ENCODE results near the gene MYCN. TPM values are rescaled to one million over a fixed set of nuclear protein-coding genes. Genes with fewer than 3 reads are reported as not detected.
"Not testable (repeated sequence)": the region's sequence is repeated elsewhere in the genome, so short reads cannot be mapped to it uniquely, and the experiment has no call there.

The MYCN gene
- total RNA-seq, 1 experiment from 2014 or later, result not detected

- no peaks in the 10 kb centered on the region for H3K36me3 ChIP-seq
- H3K4me3 ChIP-seq, result no peak overlapping the region
- no peaks in the 10 kb centered on the region for H3K27me3 ChIP-seq
- no peaks in the 10 kb centered on the region for H3K9me3 ChIP-seq
- DNase-seq, result no peak
These were observed 35.1 kb upstream of the MYCN start for GRCh38 chr2:15905267-15905645.

GRCh38 chr2:15905986-15906491 lies 34.3 kb upstream of the MYCN start:
- H3K9me3 ChIP-seq, result no peaks in the 10 kb centered on the region
- no peak overlapping the region for H3K4me3 ChIP-seq
- H3K27me3 ChIP-seq, result no peaks in the 10 kb centered on the region
- H3K36me3 ChIP-seq, result no peaks in the 10 kb centered on the region
- DNase-seq, result no peak

GRCh38 chr2:15906778-15907177 lies 33.6 kb upstream of the MYCN start:
- Histone ChIP-seq H3K27me3 (no peaks in the 10 kb centered on the region), H3K4me3 (no peak overlapping the region)
- no peak for DNase-seq

GRCh38 chr2:15907461-15908324 lies 32.7 kb upstream of the MYCN start:
- Histone ChIP-seq H3K4me3 (no peak overlapping the region), H3K36me3 (no peaks in the 10 kb centered on the region), H3K9me3 (no peaks in the 10 kb centered on the region), H3K27me3 (no peaks in the 10 kb centered on the region)
- no peak for DNase-seq

More at GRCh38 chr2:15906778-15907177, 33.6 kb upstream of the MYCN start:
- Histone ChIP-seq H3K36me3 (no peaks in the 10 kb centered on the region), H3K9me3 (no peaks in the 10 kb centered on the region)

GRCh38 chr2:15908371-15908770 lies 32.0 kb upstream of the MYCN start:
- H3K36me3 ChIP-seq, result no peaks in the 10 kb centered on the region
- H3K4me3 ChIP-seq, result no peak overlapping the region
- H3K27me3 ChIP-seq, result no peaks in the 10 kb centered on the region
- H3K9me3 ChIP-seq, result no peaks in the 10 kb centered on the region
- no peak for DNase-seq

GRCh38 chr2:15909157-15909556 lies 31.2 kb upstream of the MYCN start:
- H3K36me3 ChIP-seq, result no peaks in the 10 kb centered on the region
- no peaks in the 10 kb centered on the region for H3K9me3 ChIP-seq
- DNase-seq, result no peak
- no peak overlapping the region for H3K4me3 ChIP-seq
- H3K27me3 ChIP-seq, result no peaks in the 10 kb centered on the region

GRCh38 chr2:15909736-15910135 lies 30.6 kb upstream of the MYCN start:
- DNase-seq, result no peak
- no peaks in the 10 kb centered on the region for H3K27me3 ChIP-seq
- H3K4me3 ChIP-seq, result no peak overlapping the region
- no peaks in the 10 kb centered on the region for H3K36me3 ChIP-seq
- no peaks in the 10 kb centered on the region for H3K9me3 ChIP-seq

- not testable (repeated sequence) for H3K36me3 ChIP-seq, DNase-seq, H3K27me3 ChIP-seq, H3K9me3 ChIP-seq, H3K4me3 ChIP-seq
These were observed 29.1 kb upstream of the MYCN start for GRCh38 chr2:15911270-15911669.

GRCh38 chr2:15911686-15912085 lies 28.7 kb upstream of the MYCN start:
- no peaks in the 10 kb centered on the region for H3K36me3 ChIP-seq
- H3K4me3 ChIP-seq, result no peak overlapping the region
- no peaks in the 10 kb centered on the region for H3K9me3 ChIP-seq
- DNase-seq, result no peak
- no peaks in the 10 kb centered on the region for H3K27me3 ChIP-seq

- Histone ChIP-seq H3K27me3 (no peaks in the 10 kb centered on the region), H3K4me3 (no peak overlapping the region), H3K9me3 (no peaks in the 10 kb centered on the region), H3K36me3 (no peaks in the 10 kb centered on the region)
- DNase-seq, result peak; percentile 96
These were observed 28.1 kb upstream of the MYCN start for GRCh38 chr2:15912203-15912602.

- no peak for DNase-seq
- no peaks in the 10 kb centered on the region for H3K36me3 ChIP-seq
- H3K4me3 ChIP-seq, result no peak overlapping the region
- no peaks in the 10 kb centered on the region for H3K9me3 ChIP-seq
- H3K27me3 ChIP-seq, result no peaks in the 10 kb centered on the region
These were observed 27.2 kb upstream of the MYCN start for GRCh38 chr2:15913146-15913545.

- Histone ChIP-seq H3K36me3 (no peaks in the 10 kb centered on the region), H3K9me3 (no peaks in the 10 kb centered on the region), H3K4me3 (no peak overlapping the region), H3K27me3 (no peaks in the 10 kb centered on the region)
- peak; percentile 71 for DNase-seq
These were observed 25.6 kb upstream of the MYCN start for GRCh38 chr2:15914596-15915385.

GRCh38 chr2:15915546-15915945 lies 24.8 kb upstream of the MYCN start:
- peak; percentile 29 for DNase-seq
- H3K9me3 ChIP-seq, H3K4me3 ChIP-seq, H3K27me3 ChIP-seq, H3K36me3 ChIP-seq: not testable (repeated sequence)

GRCh38 chr2:15916336-15916735 lies 24.0 kb upstream of the MYCN start:
- no peak for DNase-seq
- H3K4me3 ChIP-seq, result no peak overlapping the region

GRCh38 chr2:15918761-15919356 lies 21.5 kb upstream of the MYCN start:
- no peaks in the 10 kb centered on the region for H3K9me3 ChIP-seq
- H3K27me3 ChIP-seq, result no peaks in the 10 kb centered on the region
- no peaks in the 10 kb centered on the region for H3K36me3 ChIP-seq
- no peak overlapping the region for H3K4me3 ChIP-seq
- DNase-seq, result no peak

More at GRCh38 chr2:15916336-15916735, 24.0 kb upstream of the MYCN start:
- H3K36me3 ChIP-seq, result no peaks in the 10 kb centered on the region
- no peaks in the 10 kb centered on the region for H3K27me3 ChIP-seq
- H3K9me3 ChIP-seq, result no peaks in the 10 kb centered on the region

GRCh38 chr2:15919716-15920434 lies 20.5 kb upstream of the MYCN start:
- peak; percentile 38 for DNase-seq
- no peaks in the 10 kb centered on the region for H3K36me3 ChIP-seq
- no peaks in the 10 kb centered on the region for H3K9me3 ChIP-seq
- H3K27me3 ChIP-seq, result peaks cover 3% of the 10 kb centered on the region; the same call in 1 of the 2 replicates
- no peak overlapping the region for H3K4me3 ChIP-seq
